GM12878 (cell line): ENCODE data around the gene ESPNL. TPM values are rescaled to one million over a fixed set of nuclear protein-coding genes. Genes with fewer than 3 reads are reported as not detected.
A peak's percentile ranks its signal among the peaks of the same experiment; 100 is the strongest.

Experiments used
- ASH2L ChIP-seq: fragments of 300-600, 200-600 bp; sonication (generic); IDR thresholded peaks from 2 replicates; pipeline ENCODE4 v1.6.1; 2017; ENCODE audit warnings: low read depth, mild to moderate bottlenecking, borderline replicate concordance
- BHLHE40 ChIP-seq, 2 experiments: fragments of 450-650 bp in 1 of 2; IDR thresholded peaks; 2 replicates each; pipeline ENCODE4 v1.6.1; 2011 to 2017; ENCODE audit warnings: low read depth in 2 of 2, borderline replicate concordance in 1 of 2, improper control_type of control experiment in 1 of 2, low read length in 1 of 2, mild to moderate bottlenecking in 1 of 2
- BMI1 ChIP-seq: fragments of 450-650 bp; IDR thresholded peaks from 2 replicates; pipeline ENCODE4 v1.6.1; 2016; ENCODE audit warnings: mild to moderate bottlenecking, moderate library complexity, borderline replicate concordance
- CBFB ChIP-seq: IDR thresholded peaks from 2 replicates; pipeline ENCODE4 v1.6.1; 2016; ENCODE audit warnings: antibody characterized with exemption, low read depth
- CHD4 ChIP-seq: fragments of 200-600 bp; sonication (generic); IDR thresholded peaks from 2 replicates; pipeline ENCODE4 v1.6.1; 2016; ENCODE audit warnings: mild to moderate bottlenecking
- EED ChIP-seq: sonication (generic); IDR thresholded peaks from 2 replicates; pipeline ENCODE4 v1.6.1; 2016; ENCODE audit warnings: antibody characterized with exemption, low read depth
- ESRRA ChIP-seq: IDR thresholded peaks from 2 replicates; pipeline ENCODE4 v1.6.1; 2012; ENCODE audit warnings: mild to moderate bottlenecking, low read length, improper control_type of control experiment
- EZH2 ChIP-seq: IDR thresholded peaks from 2 replicates; pipeline ENCODE4 v1.6.1; 2012; ENCODE audit warnings: low read depth, mild to moderate bottlenecking, control low read depth, inconsistent platforms, low read length, borderline replicate concordance; ENCODE audit not compliant: control insufficient read depth
- GABPA ChIP-seq: IDR thresholded peaks from 2 replicates; pipeline ENCODE4 v1.6.1; 2014; ENCODE audit warnings: antibody characterized with exemption, low read depth, mild to moderate bottlenecking, inconsistent platforms
- HDGF ChIP-seq: fragments of 450-650 bp; IDR thresholded peaks from 2 replicates; pipeline ENCODE4 v1.6.1; 2016; ENCODE audit warnings: antibody characterized with exemption
- IKZF2 ChIP-seq, 2 experiments: fragments of 450-650 bp; IDR thresholded peaks; 2 replicates each; pipeline ENCODE4 v1.6.1; 2017; ENCODE audit warnings: mild to moderate bottlenecking in 2 of 2, moderate library complexity in 2 of 2
- LARP7 ChIP-seq: fragments of 450-650 bp; IDR thresholded peaks from 2 replicates; pipeline ENCODE4 v1.6.1; 2017; ENCODE audit warnings: mild to moderate bottlenecking
- MXI1 ChIP-seq: fragments of 150-350 bp; IDR thresholded peaks from 2 replicates; pipeline ENCODE4 v1.6.1; 2011; ENCODE audit warnings: low read depth, mild to moderate bottlenecking, inconsistent platforms, low read length, improper control_type of control experiment
- NR2C1 ChIP-seq: fragments of 450-650 bp; IDR thresholded peaks from 2 replicates; pipeline ENCODE4 v1.6.1; 2017; ENCODE audit warnings: antibody characterized with exemption, mild to moderate bottlenecking, moderate library complexity
- NR2F1 ChIP-seq: fragments of 450-650 bp; conservative IDR thresholded peaks from 2 replicates; pipeline ENCODE4 v1.6.1; 2017; ENCODE audit warnings: mild to moderate bottlenecking
- POLR2A ChIP-seq: IDR thresholded peaks from 2 replicates; pipeline ENCODE4 v1.6.1; 2011; ENCODE audit warnings: low read depth, mild to moderate bottlenecking, low read length
- RB1 ChIP-seq: fragments of 450-650 bp; formaldehyde crosslinking; IDR thresholded peaks from 2 replicates; pipeline ENCODE4 v1.6.1; 2017; ENCODE audit warnings: mild to moderate bottlenecking, borderline replicate concordance
- RBBP5 ChIP-seq: fragments of 200-600 bp; sonication (generic); conservative IDR thresholded peaks from 2 replicates; pipeline ENCODE4 v1.6.1; 2016
- RELA ChIP-seq: fragments of 450-650 bp; IDR thresholded peaks from 2 replicates; pipeline ENCODE4 v1.8.0; 2014; ENCODE audit warnings: borderline replicate concordance; ENCODE audit not compliant: partially characterized antibody
- SIX5 ChIP-seq: IDR thresholded peaks from 2 replicates; pipeline ENCODE4 v1.6.1; 2011; ENCODE audit warnings: mild to moderate bottlenecking, low read depth, low read length, moderate library complexity; ENCODE audit not compliant: severe bottlenecking
- SUPT20H ChIP-seq: IDR thresholded peaks from 2 replicates; pipeline ENCODE4 v1.6.1; 2011; ENCODE audit warnings: low read depth, mild to moderate bottlenecking, low read length, moderate library complexity, borderline replicate concordance; ENCODE audit not compliant: control insufficient read depth
- TBL1XR1 ChIP-seq: IDR thresholded peaks from 2 replicates; pipeline ENCODE4 v1.6.1; 2012; ENCODE audit warnings: low read depth, low read length, improper control_type of control experiment
- TCF12 ChIP-seq: IDR thresholded peaks from 2 replicates; pipeline ENCODE4 v1.6.1; 2011; ENCODE audit warnings: low read depth, mild to moderate bottlenecking, low read length
- TCF3 ChIP-seq: IDR thresholded peaks from 2 replicates; pipeline ENCODE4 v1.6.1; 2012; ENCODE audit warnings: low read depth, mild to moderate bottlenecking, low read length, borderline replicate concordance; ENCODE audit not compliant: insufficient read depth
- YY1 ChIP-seq: IDR thresholded peaks from 2 replicates; pipeline ENCODE4 v1.6.1; 2011; ENCODE audit warnings: low read depth, mild to moderate bottlenecking, low read length
- ZNF207 ChIP-seq: fragments of 450-650 bp; IDR thresholded peaks from 2 replicates; pipeline ENCODE4 v1.6.1; 2014; ENCODE audit warnings: antibody characterized with exemption, mild to moderate bottlenecking, borderline replicate concordance
- polyA plus RNA-seq, 11 experiments: library from polyadenylated mRNA; depleted of rRNA in 4 of 11; unstranded in 6 of 11; stranded (reverse) in 5 of 11; fragments of >200 nt; fragmentation: Nextera tagmentation in 4 of 11; fragmentation: Illumina TruSeq in 1 of 11; extraction: Ambion mirVana in 4 of 11; extraction: Trizol in 1 of 11; gene quantifications; 1 replicate in 1 of 11; 2 replicates in 10 of 11; pipeline versions ENCODE4 v1.2.1 to v1.2.3, GENCODE V29; 2011 to 2016; ENCODE audit warnings: inconsistent platforms in 2 of 11, missing spikeins in 2 of 11, low read depth in 1 of 11
- total RNA-seq, 4 experiments: library from RNA; depleted of rRNA in 3 of 4; stranded (reverse); fragments of >200 nt in 3 of 4; fragmentation: Illumina TruSeq in 1 of 4; extraction: Trizol in 1 of 4; gene quantifications; 2 replicates each; pipeline versions ENCODE4 v1.2.1 to v1.2.3, GENCODE V29; 2013 to 2021
- TF ChIP-seq, protein P1 (sequence below): IDR thresholded peaks from 2 replicates; pipeline ENCODE4 v1.6.1; 2011; ENCODE audit warnings: low read depth, low read length, improper control_type of control experiment, borderline replicate concordance
- TF ChIP-seq, protein P2 (sequence below): fragments of 450-650 bp; IDR thresholded peaks from 2 replicates; pipeline ENCODE4 v1.6.1; 2017; ENCODE audit warnings: mild to moderate bottlenecking, moderate library complexity

ESPNL gene
- total and polyA plus RNA-seq, 10 of the 15 experiments (the other 5 are each of a cell fraction or from before 2014, with no cell fraction given), result 0.05 to 0.94 (median 0.36) TPM; not detected in 3

DNA sequence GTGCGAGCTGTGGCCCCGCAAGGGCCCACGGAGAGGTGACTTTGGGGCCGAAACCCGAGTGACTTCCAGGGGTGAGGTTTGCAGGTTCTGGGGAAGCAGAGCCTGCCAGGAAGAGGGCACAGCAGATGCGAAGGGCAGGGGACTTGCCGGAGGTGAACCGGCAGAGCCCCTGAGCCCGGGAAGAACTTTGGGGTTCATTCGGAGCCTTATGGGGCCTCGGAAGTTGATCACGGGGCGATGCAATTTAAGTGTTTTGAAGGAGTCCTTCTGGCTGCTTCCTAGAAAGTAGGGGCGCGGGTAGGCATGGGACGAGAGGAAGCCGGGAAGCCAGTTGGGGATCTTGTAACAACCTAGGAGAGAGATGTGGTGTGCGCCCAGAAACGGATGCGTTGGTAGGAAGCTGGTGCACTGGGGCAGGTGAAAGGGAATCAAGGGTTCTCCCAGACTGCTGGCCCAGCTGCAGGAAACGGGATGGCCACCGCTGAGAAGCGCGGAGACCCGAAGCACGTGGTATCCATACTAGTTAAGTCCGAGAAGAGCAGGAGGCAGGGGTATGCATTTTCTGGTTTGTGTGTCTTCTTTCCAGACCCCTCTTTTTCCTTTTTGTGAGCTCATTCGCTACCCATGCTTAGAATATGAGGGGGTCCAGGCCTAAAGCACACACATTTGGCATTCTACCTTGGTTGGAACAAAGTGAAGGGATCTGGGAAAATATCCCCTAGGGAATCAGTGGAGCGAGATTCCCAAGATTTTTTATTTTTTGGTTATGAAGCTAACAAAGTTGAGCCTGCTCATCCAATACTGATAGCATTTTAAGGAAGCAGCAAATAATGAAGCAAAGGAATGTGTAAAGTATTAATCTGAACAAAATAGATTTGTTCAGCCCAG lies 38.6 kb upstream of the ESPNL start (continued):
- TF ChIP-seq RB1 (no peak), RELA (no peak), IKZF2 (IDR thresholded peaks at IDR 0.05) (peak in 1 of 2 experiments; percentile 33; a peak in 3 of 4 replicates), CBFB (no peak), SUPT20H (no peak), ZNF207 (no peak), EED (peak; percentile 77), SIX5 (no peak), ESRRA (no peak), CHD4 (no peak), GABPA (no peak), YY1 (no peak), NR2F1 (no peak), TBL1XR1 (no peak), HDGF (no peak), EZH2 (no peak), BHLHE40 (IDR thresholded peaks at IDR 0.05; ENCODE audit: borderline replicate concordance in 1 of 2, low read depth in 2 of 2, low read length in 1 of 2) (no peak), TCF12 (no peak), TCF3 (no peak), RBBP5 (no peak), BMI1 (no peak), LARP7 (no peak; the same call in 1 of the 2 replicates), ASH2L (no peak), MXI1 (peak; percentile 68; the same call in 1 of the 2 replicates), POLR2A (no peak), NR2C1 (no peak)
- TF ChIP-seq, protein P1, sequence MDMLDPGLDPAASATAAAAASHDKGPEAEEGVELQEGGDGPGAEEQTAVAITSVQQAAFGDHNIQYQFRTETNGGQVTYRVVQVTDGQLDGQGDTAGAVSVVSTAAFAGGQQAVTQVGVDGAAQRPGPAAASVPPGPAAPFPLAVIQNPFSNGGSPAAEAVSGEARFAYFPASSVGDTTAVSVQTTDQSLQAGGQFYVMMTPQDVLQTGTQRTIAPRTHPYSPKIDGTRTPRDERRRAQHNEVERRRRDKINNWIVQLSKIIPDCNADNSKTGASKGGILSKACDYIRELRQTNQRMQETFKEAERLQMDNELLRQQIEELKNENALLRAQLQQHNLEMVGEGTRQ, result no peak
- TF ChIP-seq, protein P2, sequence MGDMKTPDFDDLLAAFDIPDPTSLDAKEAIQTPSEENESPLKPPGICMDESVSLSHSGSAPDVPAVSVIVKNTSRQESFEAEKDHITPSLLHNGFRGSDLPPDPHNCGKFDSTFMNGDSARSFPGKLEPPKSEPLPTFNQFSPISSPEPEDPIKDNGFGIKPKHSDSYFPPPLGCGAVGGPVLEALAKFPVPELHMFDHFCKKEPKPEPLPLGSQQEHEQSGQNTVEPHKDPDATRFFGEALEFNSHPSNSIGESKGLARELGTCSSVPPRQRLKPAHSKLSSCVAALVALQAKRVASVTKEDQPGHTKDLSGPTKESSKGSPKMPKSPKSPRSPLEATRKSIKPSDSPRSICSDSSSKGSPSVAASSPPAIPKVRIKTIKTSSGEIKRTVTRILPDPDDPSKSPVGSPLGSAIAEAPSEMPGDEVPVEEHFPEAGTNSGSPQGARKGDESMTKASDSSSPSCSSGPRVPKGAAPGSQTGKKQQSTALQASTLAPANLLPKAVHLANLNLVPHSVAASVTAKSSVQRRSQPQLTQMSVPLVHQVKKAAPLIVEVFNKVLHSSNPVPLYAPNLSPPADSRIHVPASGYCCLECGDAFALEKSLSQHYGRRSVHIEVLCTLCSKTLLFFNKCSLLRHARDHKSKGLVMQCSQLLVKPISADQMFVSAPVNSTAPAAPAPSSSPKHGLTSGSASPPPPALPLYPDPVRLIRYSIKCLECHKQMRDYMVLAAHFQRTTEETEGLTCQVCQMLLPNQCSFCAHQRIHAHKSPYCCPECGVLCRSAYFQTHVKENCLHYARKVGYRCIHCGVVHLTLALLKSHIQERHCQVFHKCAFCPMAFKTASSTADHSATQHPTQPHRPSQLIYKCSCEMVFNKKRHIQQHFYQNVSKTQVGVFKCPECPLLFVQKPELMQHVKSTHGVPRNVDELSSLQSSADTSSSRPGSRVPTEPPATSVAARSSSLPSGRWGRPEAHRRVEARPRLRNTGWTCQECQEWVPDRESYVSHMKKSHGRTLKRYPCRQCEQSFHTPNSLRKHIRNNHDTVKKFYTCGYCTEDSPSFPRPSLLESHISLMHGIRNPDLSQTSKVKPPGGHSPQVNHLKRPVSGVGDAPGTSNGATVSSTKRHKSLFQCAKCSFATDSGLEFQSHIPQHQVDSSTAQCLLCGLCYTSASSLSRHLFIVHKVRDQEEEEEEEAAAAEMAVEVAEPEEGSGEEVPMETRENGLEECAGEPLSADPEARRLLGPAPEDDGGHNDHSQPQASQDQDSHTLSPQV, result no peak
